HEK293T (cell line): Measurements from ENCODE around the gene MED22.
"Not testable (repeated sequence)": the region's sequence is repeated elsewhere in the genome, so short reads cannot be mapped to it uniquely, and the experiment has no call there.

ENCODE experiments used
- ARNT ChIP-seq: fragments of 450-650 bp; IDR thresholded peaks from 2 replicates; pipeline ENCODE4 v1.6.1; 2017; ENCODE audit warnings: mild to moderate bottlenecking
- FOXK2 ChIP-seq: fragments of 450-650 bp; IDR thresholded peaks from 2 replicates; pipeline ENCODE4 v1.6.1; 2016; ENCODE audit warnings: mild to moderate bottlenecking
- SP1 ChIP-seq: fragments of 450-650 bp; IDR thresholded peaks from 2 replicates; pipeline ENCODE4 v1.6.1; 2017
- SUZ12 ChIP-seq: fragments of 450-650 bp; IDR thresholded peaks from 2 replicates; pipeline ENCODE4 v1.6.1; 2016; ENCODE audit warnings: mild to moderate bottlenecking

DNA sequence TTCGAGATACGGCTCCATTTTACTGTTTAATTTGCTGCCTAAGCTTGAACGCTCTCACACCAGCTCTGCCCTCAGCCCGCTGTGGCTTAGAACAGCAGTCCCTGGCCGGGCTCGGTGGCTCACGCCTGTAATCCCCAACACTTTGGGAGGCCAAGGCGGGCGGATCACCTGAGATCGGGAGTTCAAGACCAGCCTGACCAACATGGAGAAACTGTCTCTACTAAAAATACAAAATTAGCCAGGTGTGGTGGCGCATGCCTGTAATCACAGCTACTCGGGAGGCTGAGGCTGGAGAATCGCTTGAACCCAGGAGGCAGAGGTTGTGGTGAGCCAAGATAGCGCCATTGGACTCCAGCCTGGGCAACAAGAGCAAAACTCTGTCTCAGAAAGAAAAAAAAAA is 29.3 kb upstream of the MED22 start:
- TF ChIP-seq SUZ12, ARNT, SP1, FOXK2: not testable (repeated sequence)
